DND-41 (cell line): ENCODE data around the gene DDC.
"Not testable (repeated sequence)": the region's sequence is repeated elsewhere in the genome, so short reads cannot be mapped to it uniquely, and the experiment has no call there.

Experiments used
- ATAC-seq: fragments of 200-7000 bp; cut with Tn5 transposase; 3 replicates; pipeline ENCODE4 v1.9.1; 2021; ENCODE audit warnings: low read depth; ENCODE audit not compliant: insufficient read depth
- DNase-seq: peaks from one replicate; pipeline ENCODE4 v3.0.0-alpha.2; 2020
- H2AFZ ChIP-seq: 2 replicates; pipeline ENCODE4 v1.6.0; 2012; ENCODE audit warnings: low read depth, low read length
- H3K27ac ChIP-seq: 2 replicates; pipeline ENCODE4 v1.5.1; 2012; ENCODE audit warnings: low read length, inconsistent platforms
- H3K27me3 ChIP-seq: fragments of 200-600 bp; sonication (generic); 2 replicates; pipeline ENCODE4 v1.6.0; 2012; ENCODE audit warnings: low read length, mild to moderate bottlenecking, inconsistent platforms; ENCODE audit not compliant: insufficient read depth, poor library complexity
- H3K36me3 ChIP-seq: 2 replicates; pipeline ENCODE4 v1.5.1; 2012; ENCODE audit warnings: low read length, inconsistent platforms; ENCODE audit not compliant: insufficient read depth
- H3K4me1 ChIP-seq: 2 replicates; pipeline ENCODE4 v1.5.1; 2012; ENCODE audit warnings: mild to moderate bottlenecking, low read length; ENCODE audit not compliant: insufficient read depth
- H3K4me2 ChIP-seq: 2 replicates; pipeline ENCODE4 v1.6.0; 2012; ENCODE audit warnings: mild to moderate bottlenecking, moderate library complexity, low read length, inconsistent platforms; ENCODE audit not compliant: insufficient read depth
- H3K4me3 ChIP-seq, 2 experiments: fragments of 200-600 bp in 1 of 2; shearing (Covaris generic) in 1 of 2; 2 replicates each; pipeline ENCODE4 v1.5.1; 2012 to 2016; ENCODE audit warnings: inconsistent platforms in 2 of 2, low read length in 2 of 2, mild to moderate bottlenecking in 2 of 2, low read depth in 1 of 2, moderate library complexity in 1 of 2
- H3K79me2 ChIP-seq: 2 replicates; pipeline ENCODE4 v1.6.0; 2012; ENCODE audit warnings: low read length, inconsistent platforms; ENCODE audit not compliant: insufficient read depth
- H3K9ac ChIP-seq: 2 replicates; pipeline ENCODE4 v1.6.0; 2012; ENCODE audit warnings: low read depth, mild to moderate bottlenecking, inconsistent platforms, low read length, moderate library complexity
- H3K9me3 ChIP-seq: 2 replicates; pipeline ENCODE4 v1.5.1; 2012; ENCODE audit warnings: low read length, moderate library complexity, mild to moderate bottlenecking, inconsistent platforms; ENCODE audit not compliant: insufficient read depth, severe bottlenecking
- H4K20me1 ChIP-seq: 2 replicates; pipeline ENCODE4 v1.6.0; 2012; ENCODE audit warnings: low read length; ENCODE audit not compliant: insufficient read depth
- EZH2 ChIP-seq: IDR thresholded peaks from 3 replicates; pipeline ENCODE4 v1.6.1; 2012; ENCODE audit warnings: borderline replicate concordance, low read depth, mild to moderate bottlenecking, moderate library complexity, low read length, inconsistent platforms; ENCODE audit not compliant: severe bottlenecking
- TF ChIP-seq, protein P1 (sequence below): IDR thresholded peaks from 2 replicates; pipeline ENCODE4 v1.5.1; 2012; ENCODE audit warnings: borderline replicate concordance, low read length, moderate library complexity, mild to moderate bottlenecking; ENCODE audit not compliant: poor library complexity, severe bottlenecking; ENCODE audit errors: extremely low read depth

Gene DDC

DNA sequence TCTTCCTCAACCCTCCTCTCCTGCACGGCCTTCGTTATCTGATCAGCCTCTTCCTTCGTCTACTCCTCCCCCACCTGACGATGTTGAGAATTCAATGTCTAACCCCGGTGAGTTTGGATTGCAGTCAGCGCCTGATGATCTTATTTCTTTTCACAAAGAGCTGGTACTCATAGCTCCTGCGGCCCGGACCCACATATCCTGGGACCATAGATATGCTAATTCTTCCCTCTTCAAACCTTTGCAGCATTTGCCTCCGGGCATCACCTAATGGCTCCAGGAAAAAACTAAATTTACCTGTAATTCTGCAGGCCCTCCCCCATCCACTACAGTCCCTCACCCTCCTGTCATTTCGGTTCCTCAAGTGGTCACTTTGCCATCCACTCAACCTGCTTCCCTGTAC lies 12.4 kb upstream of the DDC start:
- no peak overlapping the region for H3K9ac ChIP-seq
- no peak overlapping the region for H3K27ac ChIP-seq
- no peaks in the 10 kb centered on the region for H3K36me3 ChIP-seq
- no peak for ATAC-seq
- no peaks in the 10 kb centered on the region for H3K4me1 ChIP-seq
- H3K27me3 ChIP-seq = no peaks in the 10 kb centered on the region
- no peak overlapping the region for H3K4me3 ChIP-seq
- H4K20me1 ChIP-seq = no peaks in the 10 kb centered on the region
- no peak overlapping the region for H3K4me2 ChIP-seq
- no peak for TF ChIP-seq EZH2
- TF ChIP-seq, protein P1, sequence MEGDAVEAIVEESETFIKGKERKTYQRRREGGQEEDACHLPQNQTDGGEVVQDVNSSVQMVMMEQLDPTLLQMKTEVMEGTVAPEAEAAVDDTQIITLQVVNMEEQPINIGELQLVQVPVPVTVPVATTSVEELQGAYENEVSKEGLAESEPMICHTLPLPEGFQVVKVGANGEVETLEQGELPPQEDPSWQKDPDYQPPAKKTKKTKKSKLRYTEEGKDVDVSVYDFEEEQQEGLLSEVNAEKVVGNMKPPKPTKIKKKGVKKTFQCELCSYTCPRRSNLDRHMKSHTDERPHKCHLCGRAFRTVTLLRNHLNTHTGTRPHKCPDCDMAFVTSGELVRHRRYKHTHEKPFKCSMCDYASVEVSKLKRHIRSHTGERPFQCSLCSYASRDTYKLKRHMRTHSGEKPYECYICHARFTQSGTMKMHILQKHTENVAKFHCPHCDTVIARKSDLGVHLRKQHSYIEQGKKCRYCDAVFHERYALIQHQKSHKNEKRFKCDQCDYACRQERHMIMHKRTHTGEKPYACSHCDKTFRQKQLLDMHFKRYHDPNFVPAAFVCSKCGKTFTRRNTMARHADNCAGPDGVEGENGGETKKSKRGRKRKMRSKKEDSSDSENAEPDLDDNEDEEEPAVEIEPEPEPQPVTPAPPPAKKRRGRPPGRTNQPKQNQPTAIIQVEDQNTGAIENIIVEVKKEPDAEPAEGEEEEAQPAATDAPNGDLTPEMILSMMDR = no peak
- no peak for DNase-seq
- no peaks in the 10 kb centered on the region for H3K9me3 ChIP-seq
- no peak overlapping the region for H2AFZ ChIP-seq
- H3K79me2 ChIP-seq = no peaks in the 10 kb centered on the region

DNA sequence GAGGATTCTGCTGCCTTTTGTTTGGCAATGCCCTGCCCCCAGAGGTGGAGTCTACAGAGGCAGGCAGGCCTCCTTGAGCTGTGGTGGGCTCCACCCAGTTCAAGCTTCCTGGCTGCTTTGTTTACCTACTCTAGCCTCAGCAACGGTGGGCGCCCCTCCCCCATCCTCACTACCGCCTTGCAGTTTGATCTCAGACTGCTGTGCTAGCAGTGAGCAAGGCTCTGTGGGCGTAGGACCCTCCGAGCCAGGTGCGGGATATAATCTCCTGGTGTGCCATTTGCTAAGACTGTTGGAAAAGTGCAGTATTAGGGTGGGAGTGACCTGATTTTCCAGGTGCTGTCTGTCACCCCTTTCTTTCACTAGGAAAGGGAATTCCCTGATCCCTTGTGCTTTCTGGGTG lies 11.2 kb upstream of the DDC start:
- H3K79me2 ChIP-seq, H3K4me3 ChIP-seq, H3K9me3 ChIP-seq, H3K4me1 ChIP-seq, H4K20me1 ChIP-seq, H3K4me2 ChIP-seq, DNase-seq, H3K9ac ChIP-seq, H3K27me3 ChIP-seq, ATAC-seq, H3K36me3 ChIP-seq, H3K27ac ChIP-seq, H2AFZ ChIP-seq: not testable (repeated sequence)

DNA sequence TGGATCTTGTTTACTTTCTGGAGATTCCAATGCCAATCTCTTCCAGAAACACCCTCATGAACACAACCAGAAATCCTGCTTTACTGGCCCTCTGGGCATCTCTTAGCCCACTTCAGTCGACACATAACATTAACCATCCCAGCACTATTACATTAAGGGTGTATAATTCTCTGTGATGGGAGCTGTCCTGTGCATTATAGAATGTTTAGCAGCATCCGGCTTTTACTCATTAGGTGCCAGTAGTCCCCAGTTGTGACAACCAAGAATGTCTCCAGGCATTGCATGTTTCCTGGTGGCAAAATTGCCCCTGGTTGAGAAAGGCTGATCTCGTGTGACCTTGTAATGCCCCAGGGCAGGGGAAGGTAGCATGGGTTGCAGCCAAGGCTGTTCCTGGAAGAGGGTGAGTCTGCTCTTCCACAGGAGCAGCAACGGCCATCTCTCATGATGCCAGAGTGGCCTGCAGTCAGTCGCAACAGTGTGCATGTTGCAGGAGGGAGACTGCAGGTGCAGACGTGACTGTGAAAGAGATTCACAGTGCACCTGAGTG lies 2.6 kb upstream of the DDC start:
- no peak overlapping the region for H2AFZ ChIP-seq
- no peaks in the 10 kb centered on the region for H3K4me1 ChIP-seq
- no peaks in the 10 kb centered on the region for H4K20me1 ChIP-seq
- H3K36me3 ChIP-seq = no peaks in the 10 kb centered on the region
- H3K9ac ChIP-seq = no peak overlapping the region
- H3K27ac ChIP-seq = no peak overlapping the region
- DNase-seq (no peak), ATAC-seq (no peak)
- no peak overlapping the region for H3K4me2 ChIP-seq
- peaks cover 3% of the 10 kb centered on the region for H3K27me3 ChIP-seq
- TF ChIP-seq, protein P1 = no peak
- no peak for TF ChIP-seq EZH2
- no peaks in the 10 kb centered on the region for H3K9me3 ChIP-seq
- H3K4me3 ChIP-seq = no peak overlapping the region
- H3K79me2 ChIP-seq = no peaks in the 10 kb centered on the region

DNA sequence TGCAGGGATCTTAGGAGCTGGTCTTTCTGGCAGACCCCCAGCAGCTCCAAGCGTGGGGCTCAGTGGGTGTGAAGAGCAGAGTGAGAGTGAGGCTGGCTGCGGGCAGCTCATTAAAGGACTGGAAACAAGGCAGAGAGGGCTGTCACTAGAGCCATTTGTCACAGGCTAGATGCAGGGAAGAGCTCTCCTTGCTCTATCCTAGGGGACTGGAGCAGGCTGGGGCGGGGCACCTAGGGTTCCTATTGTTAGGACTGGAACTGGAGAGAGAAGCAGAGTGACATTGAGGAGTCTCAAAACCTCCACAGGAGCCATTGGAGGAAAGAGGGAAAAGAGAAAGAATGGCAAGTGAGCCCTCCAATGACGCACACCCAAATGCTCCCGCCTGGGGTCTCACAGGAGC lies 772 bp upstream of the DDC start:
- peaks cover 3% of the 10 kb centered on the region for H3K27me3 ChIP-seq
- TF ChIP-seq, protein P1 = no peak
- no peak for TF ChIP-seq EZH2

More for the DNA sequence above, 772 bp upstream of the DDC start:
- H4K20me1 ChIP-seq = no peaks in the 10 kb centered on the region
- no peaks in the 10 kb centered on the region for H3K79me2 ChIP-seq
- ATAC-seq = no peak
- no peak overlapping the region for H3K4me3 ChIP-seq
- no peaks in the 10 kb centered on the region for H3K9me3 ChIP-seq
- H3K4me1 ChIP-seq = no peaks in the 10 kb centered on the region
- H3K9ac ChIP-seq = no peak overlapping the region
- DNase-seq = no peak
- no peak overlapping the region for H2AFZ ChIP-seq
- no peak overlapping the region for H3K27ac ChIP-seq
- H3K36me3 ChIP-seq = no peaks in the 10 kb centered on the region
- no peak overlapping the region for H3K4me2 ChIP-seq
